H1 (cell line): ENCODE results near the gene USP12. TPM values are rescaled to one million over a fixed set of nuclear protein-coding genes. Genes with fewer than 3 reads are reported as not detected.

Source experiments
- CTCF ChIA-PET: fragments of 300-600 bp; sonication (Branson Sonifier 250); formaldehyde crosslinking; loops from one replicate; lab custom pipeline; 2021; ENCODE audit not compliant: partially characterized antibody; lab: Charles Lee
- POLR2A ChIA-PET: fragments of 300-600 bp; sonication (Branson Sonifier 250); formaldehyde crosslinking; loops from one replicate; lab custom pipeline; 2021; ENCODE audit warnings: inconsistent platforms; ENCODE audit not compliant: partially characterized antibody; lab: Charles Lee
- DNase-seq, 2 experiments: peaks; one replicate each; pipeline versions ENCODE4 v3.0.0 to v3.0.0-alpha.2; 2010 to 2022; ENCODE audit warnings: low spot score in 2 of 2, low read depth in 1 of 2, mixed read lengths in 1 of 2
- FAIRE-seq: peaks from 2 replicates; lab custom pipeline; 2011; peaks lifted over from hg19 to GRCh38; lab: Jason Lieb, UNC
- H2AFZ ChIP-seq: 2 replicates; pipeline ENCODE4 v1.8.1; 2012; ENCODE audit warnings: low read length, inconsistent platforms
- H2AK5ac ChIP-seq: 2 replicates; pipeline ENCODE4 v1.6.1; 2013; ENCODE audit warnings: low read depth, low read length
- H2BK120ac ChIP-seq: replicated peaks from 2 replicates; pipeline ENCODE3; 2013; ENCODE audit warnings: low read depth, low read length, inconsistent platforms
- H2BK12ac ChIP-seq: 2 replicates; pipeline ENCODE4 v1.6.1; 2013; ENCODE audit warnings: low read depth, low read length
- H2BK15ac ChIP-seq: 2 replicates; pipeline ENCODE4 v1.6.1; 2013; ENCODE audit warnings: low read length
- H2BK20ac ChIP-seq: 2 replicates; pipeline ENCODE4 v1.6.1; 2013; ENCODE audit warnings: low read length
- H2BK5ac ChIP-seq: 2 replicates; pipeline ENCODE4 v1.6.1; 2013; ENCODE audit warnings: low read depth, low read length
- H3K14ac ChIP-seq: 2 replicates; pipeline ENCODE4 v1.6.1; 2013; ENCODE audit warnings: inconsistent platforms; ENCODE audit not compliant: insufficient read length
- H3K18ac ChIP-seq: 2 replicates; pipeline ENCODE4 v1.6.1; 2013; ENCODE audit warnings: low read length; ENCODE audit errors: extremely low read depth
- H3K23ac ChIP-seq: 2 replicates; pipeline ENCODE4 v1.6.1; 2013; ENCODE audit warnings: inconsistent platforms; ENCODE audit not compliant: insufficient read length
- H3K23me2 ChIP-seq: 2 replicates; pipeline ENCODE4 v1.6.1; 2013; ENCODE audit warnings: low read depth, low read length
- H3K27ac ChIP-seq: 2 replicates; pipeline ENCODE4 v1.6.1; 2011; ENCODE audit warnings: low read depth, low read length, inconsistent platforms
- H3K27me3 ChIP-seq, 4 experiments: replicated peaks in 1 of 4; 1 replicate in 1 of 4; 2 replicates in 3 of 4; pipeline versions ENCODE4 v1.6.1 to v1.8.1; 2011 to 2013; ENCODE audit warnings: low read length in 3 of 4, mild to moderate bottlenecking in 3 of 4, inconsistent platforms in 2 of 4, mixed read lengths in 2 of 4, moderate library complexity in 1 of 4; ENCODE audit not compliant: control insufficient read depth in 3 of 4, insufficient read depth in 3 of 4; ENCODE audit errors: extremely low read depth in 1 of 4
- H3K36me3 ChIP-seq, 4 experiments: 2 replicates each; pipeline versions ENCODE4 v1.6.1 to v1.8.1; 2011 to 2013; ENCODE audit warnings: mild to moderate bottlenecking in 4 of 4, low read length in 3 of 4, moderate library complexity in 2 of 4, control low read depth in 1 of 4, inconsistent platforms in 1 of 4; ENCODE audit not compliant: insufficient read depth in 4 of 4, control insufficient read depth in 2 of 4
- H3K4ac ChIP-seq: replicated peaks from 2 replicates; pipeline ENCODE3; 2013; ENCODE audit warnings: low read length, low read depth, mixed read lengths, inconsistent platforms; ENCODE audit not compliant: insufficient read length
- H3K4me1 ChIP-seq, 4 experiments: replicated peaks in 1 of 4; 1 replicate in 1 of 4; 2 replicates in 3 of 4; pipeline versions ENCODE4 v1.6.1 to v1.8.1; 2011 to 2013; ENCODE audit warnings: low read length in 3 of 4, inconsistent platforms in 2 of 4, mixed read lengths in 1 of 4; ENCODE audit not compliant: insufficient read depth in 4 of 4, control insufficient read depth in 3 of 4
- H3K4me2 ChIP-seq, 2 experiments: 2 replicates each; pipeline versions ENCODE4 v1.6.1 to v1.8.1; 2011 to 2013; ENCODE audit warnings: low read depth in 2 of 2, low read length in 2 of 2, control low read depth in 1 of 2, inconsistent platforms in 1 of 2, mild to moderate bottlenecking in 1 of 2; ENCODE audit not compliant: insufficient read depth in 1 of 2
- H3K4me3 ChIP-seq, 4 experiments: fragments of 200-600, 300-600 bp in 1 of 4; sonication (generic), shearing (Covaris generic), sonication (Bioruptor Twin) in 1 of 4; 2 replicates each; pipeline versions ENCODE4 v1.5.1 to v1.8.1; 2011 to 2016; ENCODE audit warnings: low read length in 4 of 4, low read depth in 3 of 4, control low read depth in 2 of 4, inconsistent platforms in 2 of 4, mild to moderate bottlenecking in 2 of 4, mixed read lengths in 1 of 4, moderate library complexity in 1 of 4; ENCODE audit not compliant: insufficient read depth in 2 of 4; ENCODE audit errors: extremely low read depth in 1 of 4
- H3K56ac ChIP-seq: replicated peaks from 2 replicates; pipeline ENCODE3; 2013; ENCODE audit warnings: low read depth, mild to moderate bottlenecking, mixed read lengths, low read length, inconsistent platforms; ENCODE audit not compliant: insufficient read length
- H3K79me1 ChIP-seq: 2 replicates; pipeline ENCODE4 v1.6.1; 2013; ENCODE audit warnings: low read depth, low read length, control low read depth
- H3K79me2 ChIP-seq, 2 experiments: 2 replicates each; pipeline versions ENCODE4 v1.6.1 to v1.8.1; 2012 to 2013; ENCODE audit warnings: low read length in 2 of 2, mild to moderate bottlenecking in 2 of 2, inconsistent platforms in 1 of 2; ENCODE audit not compliant: insufficient read depth in 2 of 2, control insufficient read depth in 1 of 2
- H3K9ac ChIP-seq, 4 experiments: replicated peaks in 1 of 4; 1 replicate in 1 of 4; 2 replicates in 3 of 4; pipeline versions ENCODE4 v1.6.1 to v1.8.1; 2011 to 2013; ENCODE audit warnings: low read depth in 3 of 4, low read length in 3 of 4, control low read depth in 2 of 4, mild to moderate bottlenecking in 2 of 4, moderate library complexity in 2 of 4, inconsistent platforms in 1 of 4; ENCODE audit errors: extremely low read depth in 1 of 4
- H3K9me3 ChIP-seq, 2 experiments: 2 replicates each; pipeline versions ENCODE4 v1.6.1 to v1.8.1; 2012 to 2013; ENCODE audit warnings: mild to moderate bottlenecking in 2 of 2, moderate library complexity in 2 of 2, control low read depth in 1 of 2, inconsistent platforms in 1 of 2, low read depth in 1 of 2, low read length in 1 of 2, mixed read lengths in 1 of 2; ENCODE audit not compliant: insufficient read depth in 2 of 2
- H4K20me1 ChIP-seq, 2 experiments: replicated peaks in 1 of 2; 2 replicates each; pipeline versions ENCODE3 to v1.8.1; 2011 to 2013; ENCODE audit warnings: inconsistent platforms in 2 of 2, low read length in 2 of 2, mild to moderate bottlenecking in 1 of 2; ENCODE audit not compliant: insufficient read depth in 2 of 2, control insufficient read depth in 1 of 2
- H4K5ac ChIP-seq: 2 replicates; pipeline ENCODE4 v1.6.1; 2013; ENCODE audit warnings: low read length, low read depth, mixed read lengths, inconsistent platforms; ENCODE audit not compliant: insufficient read length
- H4K8ac ChIP-seq: 2 replicates; pipeline ENCODE4 v1.8.0; 2013; ENCODE audit warnings: mild to moderate bottlenecking, moderate library complexity, low read length, inconsistent platforms; ENCODE audit not compliant: insufficient read depth; ENCODE audit errors: extremely low read depth
- H4K91ac ChIP-seq: replicated peaks from 2 replicates; pipeline ENCODE3; 2013; ENCODE audit warnings: low read length, mixed read lengths, inconsistent platforms; ENCODE audit not compliant: insufficient read length
- BRCA1 ChIP-seq: IDR thresholded peaks from 2 replicates; pipeline ENCODE4 v1.6.1; 2012; ENCODE audit warnings: low read depth, low read length, improper control_type of control experiment
- GABPA ChIP-seq: IDR thresholded peaks from 2 replicates; pipeline ENCODE4 v1.6.1; 2011; ENCODE audit warnings: mild to moderate bottlenecking, low read length, moderate library complexity, borderline replicate concordance; ENCODE audit not compliant: insufficient read depth
- PHF8 ChIP-seq: fragments of 200-600 bp; sonication (generic); conservative IDR thresholded peaks from 2 replicates; pipeline ENCODE4 v1.7.1; 2012; ENCODE audit warnings: low read depth, mild to moderate bottlenecking, inconsistent platforms, low read length, moderate library complexity
- TAF1 ChIP-seq: IDR thresholded peaks from 2 replicates; pipeline ENCODE4 v1.6.1; 2011; ENCODE audit warnings: mild to moderate bottlenecking, low read depth, low read length
- YY1 ChIP-seq: IDR thresholded peaks from 2 replicates; pipeline ENCODE4 v1.6.1; 2011; ENCODE audit warnings: low read depth, mild to moderate bottlenecking, low read length
- ZNF274 ChIP-seq: IDR thresholded peaks from 2 replicates; pipeline ENCODE4 v1.7.0; 2012; ENCODE audit warnings: low read length, borderline replicate concordance; ENCODE audit errors: extremely low read depth
- WGBS, 2 experiments: shearing (Covaris generic) in 1 of 2; methylation state at CpG; one replicate each; pipeline versions ENCODE4 v1.1.6 to v1.1.7; 2013 to 2015; ENCODE audit warnings: low lambda C conversion rate in 2 of 2, mixed read lengths in 2 of 2, inconsistent platforms in 1 of 2, low coverage in 1 of 2, missing lambda C conversion rate in 1 of 2; ENCODE audit not compliant: insufficient replicate concordance in 2 of 2, insufficient coverage in 1 of 2, insufficient read length in 1 of 2; ENCODE audit errors: extremely low coverage in 1 of 2, missing lambda C conversion rate in 1 of 2; 5-methylcytosine and 5-hydroxymethylcytosine counted together
- polyA plus RNA-seq, 7 experiments: library from polyadenylated mRNA; depleted of rRNA in 3 of 7; stranded (reverse) in 5 of 7; unstranded in 2 of 7; fragments of >200 nt in 5 of 7; fragments of 200-250 nt in 2 of 7; gene quantifications; 1 replicate in 5 of 7; 2 replicates in 1 of 7; 4 replicates in 1 of 7; pipeline versions ENCODE4 v1.2.1 to v1.2.3, GENCODE V29; 2011 to 2013; ENCODE audit warnings: missing spikeins in 2 of 7, mixed read lengths in 2 of 7
- total RNA-seq: library from RNA; stranded (reverse); fragmentation: NEBNext Ultra II Directional; extraction: Animal tissue kit (Norgen Biotek cat#: 25700); gene quantifications from 2 replicates; pipeline ENCODE4 v1.2.1, GENCODE V29; 2021

USP12 gene
- total and polyA plus RNA-seq, 2 of the 8 experiments (the other 6 are each of a cell fraction or from before 2014, with no cell fraction given) = 4.0 to 30.0 TPM

DNA sequence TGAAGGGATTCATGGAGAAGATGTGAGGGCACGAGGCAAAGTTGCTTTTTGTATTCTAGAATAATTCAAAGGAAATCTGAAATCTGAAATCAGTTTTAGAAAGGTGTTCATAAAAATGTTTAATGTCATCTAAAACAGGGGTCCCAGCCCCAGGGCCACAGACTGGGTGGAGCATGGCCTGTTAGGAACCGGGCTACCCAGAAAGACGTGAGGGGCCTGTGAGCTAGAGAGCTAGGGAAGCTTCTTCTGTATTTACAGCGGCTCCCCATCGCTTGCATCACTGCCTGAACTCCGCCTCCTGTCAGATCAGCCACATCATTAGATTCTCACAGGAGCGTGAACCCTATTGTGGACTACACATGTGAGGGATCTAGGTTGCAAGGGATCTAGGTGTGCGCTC is 151.2 kb downstream of the USP12 start:
- no peaks in the 10 kb centered on the region for H3K23me2 ChIP-seq
- H3K4me1 ChIP-seq = peaks cover 0 to 5% (median 0%) of the 10 kb centered on the region in 4 experiments; a peak in 3 of 7 replicates
- no peak overlapping the region for H2AK5ac ChIP-seq
- no peak overlapping the region for H2BK5ac ChIP-seq
- no peaks in the 10 kb centered on the region; a peak in 2 of 4 replicates for H3K9me3 ChIP-seq
- POLR2A ChIA-PET = no interaction called here
- FAIRE-seq (no peak), DNase-seq (peak in 1 of 2 experiments; percentile 11)
- H4K91ac ChIP-seq = no peak overlapping the region
- no peak overlapping the region for H2BK20ac ChIP-seq
- H3K4me2 ChIP-seq = no peak overlapping the region
- H3K27ac ChIP-seq = no peak overlapping the region
- no peaks in the 10 kb centered on the region for H3K27me3 ChIP-seq
- no peak overlapping the region for H3K18ac ChIP-seq
- H3K4ac ChIP-seq = no peak overlapping the region
- H3K79me2 ChIP-seq = no peaks in the 10 kb centered on the region
- 87% methylated on average over 8 of the region's 8 CpGs; no CpG with 5 or more reads in 1 of the 2 experiments for WGBS, 2 experiments
- CTCF ChIA-PET = interaction anchor here (1.1 to 1.9 kb wide), 4 partner anchors 14 to 342 kb away, joined by 3 to 7 read pairs (median 4); no protein-coding TSS in a partner anchor
- H4K5ac ChIP-seq = no peak overlapping the region
- H3K9ac ChIP-seq = no peak overlapping the region
- TF ChIP-seq PHF8 (no peak), BRCA1 (no peak), GABPA (no peak), TAF1 (no peak), ZNF274 (no peak), YY1 (no peak)
- TF ChIP-seq, all 59 proteins: peak for 0
- no peak overlapping the region for H2BK12ac ChIP-seq
- H3K14ac ChIP-seq = no peak overlapping the region
- no peaks in the 10 kb centered on the region for H4K20me1 ChIP-seq
- H2BK15ac ChIP-seq = no peak overlapping the region
- H4K8ac ChIP-seq = no peak overlapping the region
- no peak overlapping the region for H3K23ac ChIP-seq
- H3K79me1 ChIP-seq = no peaks in the 10 kb centered on the region
- H3K56ac ChIP-seq = no peak overlapping the region
- no peak overlapping the region for H3K4me3 ChIP-seq
- H2AFZ ChIP-seq = no peak overlapping the region
- H3K36me3 ChIP-seq = no peaks in the 10 kb centered on the region
- no peak overlapping the region for H2BK120ac ChIP-seq
